ENCODE data around the gene PLPP3.

Gene PLPP3

GRCh38 chr1:56548571-56548970 lies 30.8 kb downstream of the PLPP3 start:
- TF ChIP-seq CTCF (conservative IDR thresholded peaks at IDR 0.05; ENCODE audit: control insufficient read depth, insufficient read depth, low read depth, low read length) = no peak
- DNase-seq (ENCODE audit: low read depth) = no peak

GRCh38 chr1:56547977-56548376 lies 31.4 kb downstream of the PLPP3 start:
- TF ChIP-seq CTCF (conservative IDR thresholded peaks at IDR 0.05; ENCODE audit: control insufficient read depth, insufficient read depth, low read depth, low read length) = no peak
- no peak for DNase-seq (ENCODE audit: low read depth)
- H3K4me3 ChIP-seq (ENCODE audit: control insufficient read depth, low read depth, low read length) = no peak overlapping the region

More at GRCh38 chr1:56548571-56548970, 30.8 kb downstream of the PLPP3 start:
- H3K4me3 ChIP-seq (ENCODE audit: control insufficient read depth, low read depth, low read length) = no peak overlapping the region

- no peak overlapping the region for H3K4me3 ChIP-seq (ENCODE audit: control insufficient read depth, low read depth, low read length)
- TF ChIP-seq CTCF (conservative IDR thresholded peaks at IDR 0.05; ENCODE audit: control insufficient read depth, insufficient read depth, low read depth, low read length) = no peak
- no peak for DNase-seq (ENCODE audit: low read depth)
Observed at GRCh38 chr1:56547473-56547872, 31.9 kb downstream of the PLPP3 start.

- no peak overlapping the region for H3K4me3 ChIP-seq (ENCODE audit: control insufficient read depth, low read depth, low read length)
- TF ChIP-seq CTCF (conservative IDR thresholded peaks at IDR 0.05; ENCODE audit: control insufficient read depth, insufficient read depth, low read depth, low read length) = no peak
- no peak for DNase-seq (ENCODE audit: low read depth)
Observed at GRCh38 chr1:56545711-56546110, 33.7 kb downstream of the PLPP3 start.

GRCh38 chr1:56543783-56544612 lies 35.4 kb downstream of the PLPP3 start:
- TF ChIP-seq CTCF (conservative IDR thresholded peaks at IDR 0.05; ENCODE audit: control insufficient read depth, insufficient read depth, low read depth, low read length) = no peak
- no peak for DNase-seq (ENCODE audit: low read depth)
- H3K4me3 ChIP-seq (ENCODE audit: control insufficient read depth, low read depth, low read length) = no peak overlapping the region

GRCh38 chr1:56542651-56543050 lies 36.7 kb downstream of the PLPP3 start:
- no peak for TF ChIP-seq CTCF (conservative IDR thresholded peaks at IDR 0.05; ENCODE audit: control insufficient read depth, insufficient read depth, low read depth, low read length)

More at GRCh38 chr1:56542651-56543050, 36.7 kb downstream of the PLPP3 start:
- DNase-seq (ENCODE audit: low read depth) = no peak
- no peak overlapping the region for H3K4me3 ChIP-seq (ENCODE audit: control insufficient read depth, low read depth, low read length)

Data from fibroblast of mammary gland (primary cell).